HuH-7.5 (cell line): ENCODE measurements around the gene PPBP.

Experiments used
- DNase-seq: peaks from one replicate; pipeline ENCODE4 v3.0.0; 2011; ENCODE audit warnings: low spot score

PPBP gene

GRCh38 chr4:73988061-73988460 lies at the start of gene PPBP:
Gene PPBP (minus strand): TSS chr4:73988190. CDS start chr4:73988103, 87 bp downstream.
- DNase-seq = no peak

DNA sequence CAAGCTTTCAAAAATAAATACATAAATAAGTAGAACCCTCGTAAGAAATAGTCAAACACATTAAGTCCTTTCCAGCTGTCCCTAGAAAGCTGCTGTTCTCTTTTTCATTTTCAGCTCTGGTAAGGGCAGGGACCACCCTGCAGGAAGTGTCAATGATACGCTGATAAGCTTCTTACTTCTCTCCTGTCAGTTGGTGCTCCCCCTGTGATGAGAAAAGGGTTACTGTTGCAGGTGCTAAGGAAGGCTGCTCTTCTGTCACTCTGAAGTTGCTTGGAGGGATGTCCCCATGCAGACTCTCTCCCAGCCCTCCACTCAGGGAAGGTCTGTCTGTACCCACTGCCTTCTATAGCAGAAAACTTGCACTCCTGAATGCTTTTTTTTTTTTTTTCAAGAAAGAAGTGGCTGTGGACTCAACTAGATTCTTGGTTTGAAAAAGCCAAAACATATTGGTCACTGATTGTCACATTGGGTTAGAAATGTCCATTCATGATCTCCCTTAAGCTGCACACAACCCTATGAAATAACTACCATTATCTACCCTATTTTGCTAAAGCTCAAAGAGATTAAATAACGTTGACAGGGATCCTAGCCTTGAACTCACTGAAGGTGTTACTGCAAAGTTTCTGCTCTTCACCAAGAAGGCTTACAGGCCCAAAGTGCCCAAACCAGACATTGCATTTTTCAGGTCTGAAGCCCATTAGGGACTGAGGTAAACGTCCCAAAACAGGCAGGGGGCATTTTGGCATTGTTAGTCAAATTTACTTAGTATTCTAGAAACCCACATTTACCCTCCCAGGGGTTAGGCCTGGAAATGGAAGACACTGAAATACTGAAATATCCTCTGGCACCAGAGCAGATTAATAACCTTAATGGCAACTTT lies 49.3 kb upstream of the PPBP start:
- DNase-seq = no peak

- no peak for DNase-seq
Measured at GRCh38 chr4:74033739-74034138, 45.7 kb upstream of the PPBP start.

- DNase-seq = no peak
Measured at GRCh38 chr4:74032064-74032463, 44.1 kb upstream of the PPBP start.

DNA sequence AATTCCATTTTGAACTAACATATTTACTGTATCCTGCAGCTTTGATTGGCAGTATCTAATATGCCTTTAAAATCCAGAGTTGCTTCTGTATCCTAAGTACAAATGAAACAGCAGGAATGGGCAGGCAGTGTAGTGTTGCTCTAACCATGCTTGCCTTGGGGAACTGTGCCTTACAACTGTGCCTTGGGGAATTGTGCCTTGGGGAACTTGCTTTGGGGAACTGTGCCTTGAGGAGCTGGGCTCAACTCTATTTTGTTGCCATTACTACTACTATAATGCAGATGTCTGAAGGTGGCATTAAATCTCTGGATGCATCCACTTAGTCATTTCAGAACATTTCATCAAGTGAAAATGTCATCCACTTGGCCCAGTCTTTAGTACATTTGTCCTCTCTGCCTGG lies 43.6 kb upstream of the PPBP start:
- no peak for DNase-seq

GRCh38 chr4:74030285-74030684 lies 42.3 kb upstream of the PPBP start:
- no peak for DNase-seq

GRCh38 chr4:74028504-74028903 lies 40.5 kb upstream of the PPBP start:
- no peak for DNase-seq

GRCh38 chr4:74023709-74024108 lies 35.7 kb upstream of the PPBP start:
- DNase-seq = no peak

DNA sequence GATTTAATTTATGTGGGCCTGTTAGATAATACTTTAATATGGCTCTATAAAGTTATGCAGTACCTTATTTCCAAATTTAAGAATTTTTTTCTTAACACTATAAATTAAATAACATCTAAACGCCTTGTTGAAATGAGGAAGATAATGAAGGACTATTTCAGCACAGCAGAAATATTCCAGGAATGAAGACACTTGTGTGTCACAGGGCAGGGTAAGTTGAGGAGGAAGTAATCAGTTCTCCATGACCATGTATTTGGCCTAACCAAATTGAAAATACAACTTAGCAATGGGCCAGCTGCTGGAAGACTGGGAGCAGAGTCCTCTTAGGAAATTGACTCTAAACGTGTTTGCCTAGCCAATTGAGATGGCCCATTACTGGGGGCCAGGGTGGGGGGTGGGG lies 33.6 kb upstream of the PPBP start:
- no peak for DNase-seq

- no peak for DNase-seq
Measured at GRCh38 chr4:74018771-74019170, 30.8 kb upstream of the PPBP start.

DNA sequence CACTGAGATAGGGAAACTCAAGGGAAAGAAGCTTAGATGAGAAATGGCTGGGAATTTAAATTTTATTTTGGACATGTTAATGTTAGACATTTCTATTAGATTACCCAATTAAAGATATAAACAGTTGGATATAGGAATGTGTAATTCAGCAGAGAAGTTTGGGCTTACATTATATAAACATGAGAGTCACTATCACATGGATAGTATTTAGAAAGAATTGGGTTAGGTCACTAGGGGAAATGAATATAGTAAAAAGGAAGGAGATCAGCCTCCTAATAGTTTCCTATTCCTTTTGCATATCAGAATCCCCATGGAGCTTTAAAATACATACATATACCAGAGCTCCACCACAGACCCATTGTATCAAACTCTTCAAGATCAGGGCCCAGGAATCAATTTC lies 30.1 kb upstream of the PPBP start:
- no peak for DNase-seq

GRCh38 chr4:74016068-74016467 lies 28.1 kb upstream of the PPBP start:
- DNase-seq = no peak

GRCh38 chr4:74015126-74015780 lies 27.3 kb upstream of the PPBP start:
- no peak for DNase-seq

- DNase-seq = no peak
Measured at GRCh38 chr4:74014332-74014731, 26.3 kb upstream of the PPBP start.

- no peak for DNase-seq
Measured at GRCh38 chr4:74013264-74013663, 25.3 kb upstream of the PPBP start.

DNA sequence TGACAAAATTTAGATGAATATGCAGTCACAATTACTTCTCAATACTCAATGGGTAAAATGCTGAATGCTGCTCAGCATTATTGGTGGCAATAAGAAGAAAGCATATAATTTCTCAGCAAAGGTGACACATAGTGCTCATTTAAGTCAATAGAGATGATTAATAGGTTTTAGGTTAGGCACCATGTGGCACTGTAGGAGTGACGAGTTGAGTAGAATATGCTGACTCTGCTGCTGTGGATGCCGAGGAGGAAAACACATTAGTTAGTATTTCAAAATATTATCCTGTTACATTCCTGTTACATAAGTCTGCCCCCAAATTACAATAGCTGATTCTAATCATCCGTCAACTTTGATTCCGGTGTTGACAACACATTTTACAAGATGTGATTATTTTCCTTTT lies 24.1 kb upstream of the PPBP start:
- DNase-seq = no peak

GRCh38 chr4:74009307-74009706 lies 21.3 kb upstream of the PPBP start:
- DNase-seq = no peak

GRCh38 chr4:74006009-74006476 lies 18.1 kb upstream of the PPBP start:
- no peak for DNase-seq

GRCh38 chr4:74005528-74005927 lies 17.5 kb upstream of the PPBP start:
- peak; percentile 6 for DNase-seq

DNA sequence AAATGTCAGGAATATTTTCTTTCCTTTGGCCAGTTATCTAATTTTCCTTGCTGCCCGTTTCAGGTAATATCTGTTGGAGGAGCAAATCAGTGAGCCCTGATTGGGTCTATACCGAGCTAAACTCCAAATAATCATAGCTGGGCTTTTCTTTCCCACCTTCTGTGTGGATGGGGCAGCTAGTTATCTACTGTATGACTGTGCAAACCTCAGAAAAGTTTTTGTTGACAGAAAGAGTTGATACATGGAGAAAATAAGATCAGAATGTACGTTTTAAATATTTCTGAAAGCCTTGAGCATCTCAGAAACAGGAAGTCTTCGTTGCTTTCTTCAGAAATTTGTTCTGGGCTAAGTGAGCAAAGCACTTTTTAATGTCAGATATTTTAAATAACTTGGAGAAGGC lies 16.7 kb upstream of the PPBP start:
- no peak for DNase-seq

DNA sequence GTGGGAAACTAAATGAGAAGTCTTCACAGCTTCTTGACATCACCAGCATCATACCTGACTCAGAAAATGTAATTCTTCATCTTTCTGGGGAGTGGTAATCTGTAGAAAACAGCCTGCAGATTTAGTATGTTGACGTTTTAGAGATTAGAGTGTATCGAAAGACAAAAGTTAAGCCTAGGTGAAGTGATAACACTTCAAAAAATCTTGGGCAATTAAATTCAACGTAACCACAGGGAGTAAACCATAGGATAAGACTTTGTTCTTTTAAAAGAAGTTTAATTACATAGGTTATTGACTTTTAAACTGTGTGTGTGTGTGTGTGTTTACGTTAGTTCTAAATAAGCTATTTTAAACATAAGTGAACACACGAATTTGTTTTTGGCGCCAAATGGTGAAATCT lies 12.3 kb upstream of the PPBP start:
- DNase-seq = no peak

DNA sequence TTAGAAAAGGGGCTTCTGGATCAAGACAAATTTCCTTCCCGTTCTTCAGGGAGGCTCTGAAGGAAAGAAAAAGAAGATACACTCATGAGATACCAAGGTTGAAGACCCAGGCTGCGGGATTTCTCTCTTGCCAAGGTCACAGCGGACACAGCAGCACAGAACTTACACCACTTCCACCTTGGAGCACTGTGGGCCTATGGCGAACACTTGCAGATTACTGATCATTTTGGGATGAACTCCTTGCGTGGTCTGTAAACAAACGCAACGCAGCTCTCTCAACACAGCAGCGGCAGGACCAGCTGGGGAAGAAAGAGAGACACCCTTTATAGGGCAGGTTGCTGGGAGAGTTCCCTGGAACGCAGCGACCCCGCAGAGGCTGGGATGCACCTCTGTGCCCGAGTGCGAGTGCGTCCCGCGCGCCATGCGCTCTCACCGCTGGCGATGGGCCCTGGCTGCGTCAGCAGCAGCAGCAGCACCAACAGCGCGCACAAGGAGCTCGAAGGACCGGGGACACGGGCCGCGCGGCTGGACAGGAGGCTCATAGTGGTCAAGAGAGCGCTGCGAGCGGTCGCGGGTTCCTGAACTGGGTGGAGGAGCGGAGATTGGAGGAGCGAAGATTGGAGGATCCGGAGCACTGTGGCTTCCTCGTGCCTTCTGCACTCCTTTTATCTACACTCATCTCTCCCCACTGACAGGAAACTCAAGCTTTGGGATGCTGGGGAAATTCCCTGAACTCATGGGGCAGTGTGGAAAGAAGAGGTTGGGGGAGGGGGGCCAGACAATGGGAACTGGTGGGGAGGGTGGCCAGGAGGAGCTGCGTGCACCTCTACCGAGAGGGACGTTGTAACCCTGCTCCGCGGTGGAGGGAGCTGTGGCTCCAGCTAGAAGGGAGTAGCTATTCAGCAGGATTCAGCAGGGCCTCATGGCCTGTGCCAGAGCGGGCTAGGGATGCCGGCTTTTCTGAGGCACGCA lies 10.3 kb upstream of the PPBP start, which contains the start of gene CXCL5:
CXCL5 (minus strand) TSS at position 638 of the 972 bp plus-strand sequence; CDS start at position 542, 96 bp downstream.
- DNase-seq = peak; percentile 29
